HCT116 (cell line): ENCODE measurements around the gene ERGIC1. TPM values are rescaled to one million over a fixed set of nuclear protein-coding genes. Genes with fewer than 3 reads are reported as not detected.

Experiments
- ATAC-seq: fragments of 200-7000 bp; cut with Tn5 transposase; 2 replicates; pipeline ENCODE4 v1.9.1; 2020; ENCODE audit warnings: mild to moderate bottlenecking, moderate library complexity
- BruUV-seq: library from RNA; stranded (reverse); fragments of 400-500 nt; replicated peaks from 2 replicates; lab custom pipeline; 2021; lab: Mats Ljungman, UMichigan
- CTCF ChIA-PET: fragments of 300-600 bp; sonication (Branson Sonifier 250); formaldehyde crosslinking; loops from one replicate; lab custom pipeline; 2021; ENCODE audit warnings: antibody characterized with exemption; lab: Charles Lee
- POLR2A ChIA-PET: fragments of 300-600, 350-600 bp; sonication (Branson Sonifier 250); formaldehyde crosslinking; loops from one replicate; lab custom pipeline; 2021; ENCODE audit warnings: antibody characterized with exemption; lab: Charles Lee
- RAD21 ChIA-PET, 2 experiments: fragments of 300-600 bp; sonication (Branson Sonifier 250); formaldehyde crosslinking; loops; one replicate each; lab custom pipeline; 2023; ENCODE audit warnings: low total read pairs in 2 of 2; ENCODE audit not compliant: uncharacterized antibody in 2 of 2, unreplicated experiment in 2 of 2, low non-redundant PET in 1 of 2; lab: Charles Lee
- DNase-seq: peaks from one replicate; pipeline ENCODE4 v3.0.0-alpha.2; 2010; ENCODE audit warnings: low read depth, low spot score
- H2AFZ ChIP-seq: fragments of 200-600 bp; shearing (Covaris generic), sonication (generic); 2 replicates; pipeline ENCODE4 v1.6.1; 2017; ENCODE audit warnings: low read depth, mixed run types, mixed read lengths, antibody characterized with exemption, low read length; ENCODE audit not compliant: poor library complexity, severe bottlenecking
- H3K27ac ChIP-seq: 2 replicates; pipeline ENCODE4 v1.5.1; 2012; ENCODE audit warnings: low read depth, low read length
- H3K27me3 ChIP-seq: fragments of 200-600 bp; sonication (generic); 2 replicates; pipeline ENCODE4 v1.6.1; 2016; ENCODE audit warnings: mixed run types, low read length, mixed read lengths; ENCODE audit not compliant: insufficient read depth
- H3K36me3 ChIP-seq, 2 experiments: fragments of 200-500 bp in 1 of 2; fragments of 200-600 bp in 1 of 2; sonication (Bioruptor generic) in 1 of 2; sonication (generic) in 1 of 2; 2 replicates each; pipeline versions ENCODE4 v1.5.1 to v1.6.1; 2014 to 2016; ENCODE audit warnings: low read length in 2 of 2, inconsistent platforms in 1 of 2, mixed read lengths in 1 of 2, mixed run types in 1 of 2; ENCODE audit not compliant: insufficient read depth in 2 of 2, control insufficient read depth in 1 of 2
- H3K4me1 ChIP-seq, 2 experiments: fragments of 200-600 bp in 1 of 2; sonication (generic) in 1 of 2; 2 replicates each; pipeline versions ENCODE4 v1.5.1 to v1.6.1; 2012 to 2017; ENCODE audit warnings: low read length in 2 of 2, inconsistent platforms in 1 of 2, mild to moderate bottlenecking in 1 of 2, mixed read lengths in 1 of 2, mixed run types in 1 of 2, moderate library complexity in 1 of 2; ENCODE audit not compliant: insufficient read depth in 2 of 2, control insufficient read depth in 1 of 2
- H3K4me2 ChIP-seq: fragments of 200-600 bp; sonication (generic); 2 replicates; pipeline ENCODE4 v1.6.1; 2017; ENCODE audit warnings: mixed run types, low read length, mixed read lengths
- H3K4me3 ChIP-seq, 2 experiments: fragments of 200-600 bp in 1 of 2; sonication (generic) in 1 of 2; replicated peaks in 1 of 2; 2 replicates each; pipeline ENCODE4 v1.5.1; 2011 to 2016; ENCODE audit warnings: low read length in 2 of 2, control low read depth in 1 of 2, low read depth in 1 of 2, mild to moderate bottlenecking in 1 of 2, mixed read lengths in 1 of 2, mixed run types in 1 of 2
- H3K79me2 ChIP-seq: fragments of 200-600 bp; sonication (generic); 2 replicates; pipeline ENCODE4 v1.6.1; 2017; ENCODE audit warnings: mild to moderate bottlenecking, mixed run types, low read length, moderate library complexity, mixed read lengths; ENCODE audit not compliant: insufficient read depth
- H3K9ac ChIP-seq: fragments of 200-600 bp; sonication (generic); 2 replicates; pipeline ENCODE4 v1.6.1; 2016; ENCODE audit warnings: low read length, mixed read lengths
- H3K9me2 ChIP-seq: fragments of 200-600 bp; sonication (generic), shearing (Covaris generic); 2 replicates; pipeline ENCODE4 v1.6.1; 2017; ENCODE audit warnings: mixed run types, mild to moderate bottlenecking, moderate library complexity; ENCODE audit not compliant: insufficient read depth
- H3K9me3 ChIP-seq, 2 experiments: fragments of 200-500 bp in 1 of 2; fragments of 200-600 bp in 1 of 2; sonication (Bioruptor generic) in 1 of 2; sonication (generic) in 1 of 2; 2 replicates each; pipeline ENCODE4 v1.6.1; 2014 to 2017; ENCODE audit warnings: low read length in 2 of 2, mixed read lengths in 2 of 2, inconsistent platforms in 1 of 2, low read depth in 1 of 2, mild to moderate bottlenecking in 1 of 2, mixed run types in 1 of 2, moderate library complexity in 1 of 2; ENCODE audit not compliant: control insufficient read depth in 1 of 2, insufficient read depth in 1 of 2
- H4K20me1 ChIP-seq: fragments of 200-600 bp; sonication (generic), shearing (Covaris generic); 2 replicates; pipeline ENCODE4 v1.6.1; 2017; ENCODE audit warnings: mixed run types, mild to moderate bottlenecking, moderate library complexity; ENCODE audit not compliant: insufficient read depth
- CEBPB ChIP-seq: IDR thresholded peaks from 2 replicates; pipeline ENCODE4 v1.6.1; 2012; ENCODE audit warnings: low read depth
- EGR1 ChIP-seq: IDR thresholded peaks from 2 replicates; pipeline ENCODE4 v1.6.1; 2012; ENCODE audit warnings: low read depth
- ELF1 ChIP-seq: IDR thresholded peaks from 2 replicates; pipeline ENCODE4 v1.6.1; 2012; ENCODE audit warnings: low read depth, borderline replicate concordance
- EZH2phosphoT487 ChIP-seq: fragments of 200-600 bp; IDR thresholded peaks from 2 replicates; pipeline ENCODE4 v1.6.1; 2018; ENCODE audit warnings: antibody characterized with exemption, borderline replicate concordance
- JUND ChIP-seq: IDR thresholded peaks from 2 replicates; pipeline ENCODE4 v1.6.1; 2012
- POLR2A ChIP-seq: IDR thresholded peaks from 2 replicates; pipeline ENCODE4 v1.7.0; 2011; ENCODE audit warnings: borderline replicate concordance; ENCODE audit not compliant: insufficient read depth, insufficient read length; ENCODE audit errors: extremely low read depth
- RAD21 ChIP-seq: IDR thresholded peaks from 2 replicates; pipeline ENCODE4 v1.6.1; 2012; ENCODE audit warnings: low read depth, mild to moderate bottlenecking
- SIN3A ChIP-seq: IDR thresholded peaks from 2 replicates; pipeline ENCODE4 v1.6.1; 2012; ENCODE audit warnings: low read depth
- SRF ChIP-seq: IDR thresholded peaks from 2 replicates; pipeline ENCODE4 v1.6.1; 2012; ENCODE audit warnings: low read depth
- TCF7L2 ChIP-seq: IDR thresholded peaks from 2 replicates; pipeline ENCODE4 v1.7.0; 2011; ENCODE audit warnings: borderline replicate concordance, inconsistent platforms; ENCODE audit not compliant: insufficient read depth, insufficient read length; ENCODE audit errors: extremely low read depth
- YY1 ChIP-seq: IDR thresholded peaks from 2 replicates; pipeline ENCODE4 v1.6.1; 2011; ENCODE audit warnings: low read length, low read depth, moderate library complexity, mild to moderate bottlenecking; ENCODE audit not compliant: insufficient replicate concordance; ENCODE audit errors: extremely low read depth
- ZNF274 ChIP-seq: fragments of 200-500 bp; sonication (Bioruptor generic); IDR thresholded peaks from 2 replicates; pipeline ENCODE4 v1.6.1; 2014; ENCODE audit warnings: mild to moderate bottlenecking, low read depth, low read length, inconsistent platforms
- intact Hi-C: fragments of 100-400 bp; cut with micrococcal nuclease; formaldehyde crosslinking; loops from 2 replicates; pipeline ENCODE4 v1.10.0; 2022
- total RNA-seq: library from RNA; stranded (reverse); gene quantifications from one replicate; pipeline ENCODE4 v1.2.1, GENCODE V29; 2021; ENCODE audit not compliant: unreplicated experiment
- TF ChIP-seq, protein P1 (sequence below): IDR thresholded peaks from 2 replicates; pipeline ENCODE4 v1.6.1; 2012
- TF ChIP-seq, protein P2 (sequence below), 3 experiments: fragments of 200-600 bp in 1 of 3; sonication (generic) in 1 of 3; IDR thresholded peaks in 2 of 3; conservative IDR thresholded peaks in 1 of 3; 2 replicates each; pipeline ENCODE4 v1.5.1; 2012 to 2017; ENCODE audit warnings: low read depth in 2 of 3, low read length in 2 of 3, antibody characterized with exemption in 1 of 3, borderline replicate concordance in 1 of 3, control low read depth in 1 of 3, mild to moderate bottlenecking in 1 of 3, mixed read lengths in 1 of 3, mixed run types in 1 of 3, moderate library complexity in 1 of 3; ENCODE audit not compliant: insufficient read depth in 1 of 3

Gene ERGIC1
- total RNA-seq, 1 experiment from 2014 or later = 73.3 TPM

DNA sequence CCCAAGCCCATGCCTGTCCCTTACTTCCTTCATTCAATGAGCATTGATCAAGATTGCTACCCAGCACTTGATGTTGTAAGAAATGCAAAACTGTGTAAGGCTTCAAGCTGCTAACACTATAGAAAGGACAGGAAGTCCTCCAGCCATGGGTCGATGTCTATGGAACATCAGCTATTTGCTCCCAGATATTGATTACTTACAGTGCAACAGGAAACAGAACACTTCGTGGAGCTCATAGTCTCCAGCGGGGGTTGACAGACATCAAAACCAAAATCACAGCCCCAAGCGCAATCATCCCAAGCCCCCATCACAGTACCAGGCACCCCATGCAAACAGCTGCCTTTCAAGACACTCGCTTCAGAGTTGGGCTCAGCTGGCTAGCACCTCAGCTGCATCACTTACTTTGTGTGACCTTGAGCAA, 36.3 kb upstream of the ERGIC1 start:
- ChIA-PET RAD21 (no interaction called here), POLR2A (interaction anchor here (1.2 to 2.3 kb wide), 2 partner anchors 19 to 27 kb away, joined by 4 to 10 read pairs; partner anchors contain the start of gene DUSP1), CTCF (interaction anchor here (0.8 kb wide), 1 partner anchor 26 kb away, joined by 3 read pairs; no protein-coding TSS in a partner anchor)
- H3K4me1 ChIP-seq = peaks cover 6 to 60% of the 10 kb centered on the region in 2 experiments; a peak in 3 of 4 replicates
- H3K9ac ChIP-seq = no peak overlapping the region
- H2AFZ ChIP-seq = no peak overlapping the region
- no peak overlapping the region for H3K4me2 ChIP-seq
- intact Hi-C loops = no loop called here
- H3K36me3 ChIP-seq = no peaks in the 10 kb centered on the region
- no peaks in the 10 kb centered on the region for H3K79me2 ChIP-seq
- no peaks in the 10 kb centered on the region for H3K9me3 ChIP-seq
- H3K9me2 ChIP-seq = no peaks in the 10 kb centered on the region
- TF ChIP-seq ZNF274 (no peak), TCF7L2 (no peak), EZH2phosphoT487 (no peak), SRF (no peak), RAD21 (no peak), ELF1 (no peak), SIN3A (no peak), CEBPB (no peak), JUND (no peak), YY1 (no peak), EGR1 (no peak), POLR2A (no peak)
- TF ChIP-seq, protein P1, sequence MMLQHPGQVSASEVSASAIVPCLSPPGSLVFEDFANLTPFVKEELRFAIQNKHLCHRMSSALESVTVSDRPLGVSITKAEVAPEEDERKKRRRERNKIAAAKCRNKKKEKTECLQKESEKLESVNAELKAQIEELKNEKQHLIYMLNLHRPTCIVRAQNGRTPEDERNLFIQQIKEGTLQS = no peak
- TF ChIP-seq, protein P2, sequence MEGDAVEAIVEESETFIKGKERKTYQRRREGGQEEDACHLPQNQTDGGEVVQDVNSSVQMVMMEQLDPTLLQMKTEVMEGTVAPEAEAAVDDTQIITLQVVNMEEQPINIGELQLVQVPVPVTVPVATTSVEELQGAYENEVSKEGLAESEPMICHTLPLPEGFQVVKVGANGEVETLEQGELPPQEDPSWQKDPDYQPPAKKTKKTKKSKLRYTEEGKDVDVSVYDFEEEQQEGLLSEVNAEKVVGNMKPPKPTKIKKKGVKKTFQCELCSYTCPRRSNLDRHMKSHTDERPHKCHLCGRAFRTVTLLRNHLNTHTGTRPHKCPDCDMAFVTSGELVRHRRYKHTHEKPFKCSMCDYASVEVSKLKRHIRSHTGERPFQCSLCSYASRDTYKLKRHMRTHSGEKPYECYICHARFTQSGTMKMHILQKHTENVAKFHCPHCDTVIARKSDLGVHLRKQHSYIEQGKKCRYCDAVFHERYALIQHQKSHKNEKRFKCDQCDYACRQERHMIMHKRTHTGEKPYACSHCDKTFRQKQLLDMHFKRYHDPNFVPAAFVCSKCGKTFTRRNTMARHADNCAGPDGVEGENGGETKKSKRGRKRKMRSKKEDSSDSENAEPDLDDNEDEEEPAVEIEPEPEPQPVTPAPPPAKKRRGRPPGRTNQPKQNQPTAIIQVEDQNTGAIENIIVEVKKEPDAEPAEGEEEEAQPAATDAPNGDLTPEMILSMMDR (IDR thresholded peaks at IDR 0.05 in 2 of 3, conservative IDR thresholded peaks at IDR 0.05 in 1 of 3; ENCODE audit: borderline replicate concordance in 1 of 3, insufficient read depth in 1 of 3, low read depth in 2 of 3, low read length in 2 of 3) = no peak
- no TSS peak for BruUV-seq
- H3K27me3 ChIP-seq = no peaks in the 10 kb centered on the region
- no peaks in the 10 kb centered on the region for H4K20me1 ChIP-seq
- H3K27ac ChIP-seq = no peak overlapping the region
- DNase-seq (no peak), ATAC-seq (no peak)
- no peak overlapping the region for H3K4me3 ChIP-seq
